Trophoblast cell (in vitro differentiated cells and primary cell): ENCODE measurements around the gene LCOR.

Experiments used
- DNase-seq, 2 donors: peaks; one replicate each; pipeline ENCODE4 v3.0.0-alpha.2; 2016
- H2AFZ ChIP-seq: 2 replicates; pipeline ENCODE4 v1.6.1; 2013; ENCODE audit warnings: low read length, moderate library complexity, mild to moderate bottlenecking; ENCODE audit not compliant: insufficient read depth, poor library complexity
- H2AK5ac ChIP-seq: 2 replicates; pipeline ENCODE4 v1.6.1; 2013; ENCODE audit warnings: mild to moderate bottlenecking, low read length
- H2BK120ac ChIP-seq: 2 replicates; pipeline ENCODE4 v1.6.1; 2013; ENCODE audit warnings: low read length, mild to moderate bottlenecking, moderate library complexity; ENCODE audit not compliant: insufficient read depth, poor library complexity
- H2BK12ac ChIP-seq: 2 replicates; pipeline ENCODE4 v1.6.1; 2013; ENCODE audit warnings: mild to moderate bottlenecking, low read length, moderate library complexity
- H2BK5ac ChIP-seq: 2 replicates; pipeline ENCODE4 v1.6.1; 2013; ENCODE audit warnings: low read length, low read depth, moderate library complexity, mild to moderate bottlenecking; ENCODE audit not compliant: poor library complexity
- H3K14ac ChIP-seq: 2 replicates; pipeline ENCODE4 v1.6.1; 2013; ENCODE audit warnings: mild to moderate bottlenecking, low read length
- H3K18ac ChIP-seq: 2 replicates; pipeline ENCODE4 v1.6.1; 2013; ENCODE audit warnings: mild to moderate bottlenecking, low read length
- H3K23ac ChIP-seq: 2 replicates; pipeline ENCODE4 v1.6.1; 2013; ENCODE audit warnings: low read length
- H3K27ac ChIP-seq: 2 replicates; pipeline ENCODE4 v1.5.1; 2013; ENCODE audit warnings: low read depth, mild to moderate bottlenecking, inconsistent platforms, low read length, moderate library complexity
- H3K27me3 ChIP-seq: 2 replicates; pipeline ENCODE4 v1.6.1; 2013; ENCODE audit warnings: inconsistent platforms, mild to moderate bottlenecking, low read length, moderate library complexity; ENCODE audit not compliant: insufficient read depth
- H3K36me3 ChIP-seq, 2 experiments: 1 replicate in 1 of 2; 2 replicates in 1 of 2; pipeline ENCODE4 v1.6.1; 2013; ENCODE audit warnings: low read length in 2 of 2, mild to moderate bottlenecking in 2 of 2, moderate library complexity in 1 of 2; ENCODE audit not compliant: insufficient read depth in 2 of 2, control insufficient read depth in 1 of 2
- H3K4ac ChIP-seq: 2 replicates; pipeline ENCODE4 v1.6.1; 2013; ENCODE audit warnings: low read depth, mild to moderate bottlenecking, low read length, moderate library complexity
- H3K4me1 ChIP-seq, 2 experiments: 1 replicate in 1 of 2; 2 replicates in 1 of 2; pipeline ENCODE4 v1.6.1; 2013; ENCODE audit warnings: low read length in 2 of 2, mild to moderate bottlenecking in 2 of 2, moderate library complexity in 1 of 2; ENCODE audit not compliant: insufficient read depth in 2 of 2, control insufficient read depth in 1 of 2
- H3K4me2 ChIP-seq: 2 replicates; pipeline ENCODE4 v1.6.1; 2013; ENCODE audit warnings: inconsistent platforms, mild to moderate bottlenecking, low read length, moderate library complexity
- H3K4me3 ChIP-seq: 2 replicates; pipeline ENCODE4 v1.5.1; 2013; ENCODE audit warnings: mild to moderate bottlenecking, low read depth, low read length, inconsistent platforms
- H3K79me1 ChIP-seq: one replicate; pipeline ENCODE4 v1.6.1; 2013; ENCODE audit warnings: low read length
- H3K79me2 ChIP-seq: 2 replicates; pipeline ENCODE4 v1.6.1; 2013; ENCODE audit warnings: low read length, mild to moderate bottlenecking; ENCODE audit not compliant: control insufficient read depth, insufficient read depth, poor library complexity
- H3K9ac ChIP-seq: 2 replicates; pipeline ENCODE4 v1.6.1; 2013; ENCODE audit warnings: mild to moderate bottlenecking, low read length
- H3K9me3 ChIP-seq: 2 replicates; pipeline ENCODE4 v1.6.1; 2013; ENCODE audit warnings: low read depth, mild to moderate bottlenecking, control low read depth, inconsistent platforms, low read length; ENCODE audit not compliant: insufficient read depth
- H4K12ac ChIP-seq: 2 replicates; pipeline ENCODE4 v1.6.1; 2013; ENCODE audit warnings: low read depth, mild to moderate bottlenecking, low read length, moderate library complexity
- H4K8ac ChIP-seq: 2 replicates; pipeline ENCODE4 v1.6.1; 2013; ENCODE audit warnings: low read depth, mild to moderate bottlenecking, low read length, moderate library complexity
- H4K91ac ChIP-seq: one replicate; pipeline ENCODE4 v1.6.1; 2013; ENCODE audit warnings: low read depth, mild to moderate bottlenecking, low read length, moderate library complexity
- WGBS: extraction: QIAGEN DNeasy Blood & Tissue Kit; methylation state at CpG from one replicate; pipeline ENCODE4 v1.1.7; 2013; ENCODE audit warnings: missing lambda C conversion rate; ENCODE audit not compliant: insufficient read length, insufficient coverage; ENCODE audit errors: extremely low coverage; 5-methylcytosine and 5-hydroxymethylcytosine counted together

LCOR gene

GRCh38 chr10:97015240-97015639 is 183.1 kb downstream of the LCOR start:
- no peak overlapping the region for H4K12ac ChIP-seq
- H3K9me3 ChIP-seq = no peaks in the 10 kb centered on the region
- no peak overlapping the region for H2AK5ac ChIP-seq
- no peak overlapping the region for H4K91ac ChIP-seq
- H3K79me1 ChIP-seq = no peaks in the 10 kb centered on the region
- no peak overlapping the region for H3K9ac ChIP-seq
- no peaks in the 10 kb centered on the region for H3K27me3 ChIP-seq
- no peak overlapping the region for H3K4me2 ChIP-seq
- WGBS = no CpG with 5 or more reads among the region's 1 CpG
- H2BK5ac ChIP-seq = no peak overlapping the region
- H3K4me1 ChIP-seq = no peaks in the 10 kb centered on the region
- H4K8ac ChIP-seq = no peak overlapping the region
- H3K4ac ChIP-seq = no peak overlapping the region
- H3K4me3 ChIP-seq = no peak overlapping the region
- no peak overlapping the region for H3K14ac ChIP-seq
- no peak overlapping the region for H3K23ac ChIP-seq
- H3K36me3 ChIP-seq = no peaks in the 10 kb centered on the region
- no peak overlapping the region for H3K27ac ChIP-seq
- H2BK120ac ChIP-seq = no peak overlapping the region
- no peaks in the 10 kb centered on the region for H3K79me2 ChIP-seq
- no peak for DNase-seq
- no peak overlapping the region for H2AFZ ChIP-seq
- no peak overlapping the region for H2BK12ac ChIP-seq
- no peak overlapping the region for H3K18ac ChIP-seq

GRCh38 chr10:97016728-97017473 is 184.8 kb downstream of the LCOR start:
- Histone ChIP-seq H3K79me2 (no peaks in the 10 kb centered on the region), H3K79me1 (no peaks in the 10 kb centered on the region), H3K27me3 (no peaks in the 10 kb centered on the region), H3K9ac (no peak overlapping the region), H3K4me1 (no peaks in the 10 kb centered on the region), H3K36me3 (no peaks in the 10 kb centered on the region), H4K91ac (no peak overlapping the region), H3K4ac (no peak overlapping the region), H3K14ac (no peak overlapping the region), H3K4me3 (no peak overlapping the region), H2BK12ac (no peak overlapping the region), H2BK5ac (no peak overlapping the region), H3K18ac (no peak overlapping the region), H2AK5ac (no peak overlapping the region), H3K23ac (no peak overlapping the region), H2BK120ac (no peak overlapping the region), H4K12ac (no peak overlapping the region), H4K8ac (no peak overlapping the region), H3K4me2 (no peak overlapping the region), H3K27ac (no peak overlapping the region), H3K9me3 (no peaks in the 10 kb centered on the region), H2AFZ (no peak overlapping the region)
- WGBS = no CpG with 5 or more reads among the region's 15 CpGs
- no peak for DNase-seq

GRCh38 chr10:97017474-97017903 is 185.4 kb downstream of the LCOR start:
- no peak overlapping the region for H2AFZ ChIP-seq
- H2BK12ac ChIP-seq = no peak overlapping the region
- H3K79me2 ChIP-seq = no peaks in the 10 kb centered on the region
- H3K9me3 ChIP-seq = no peaks in the 10 kb centered on the region
- H2BK5ac ChIP-seq = no peak overlapping the region
- no peak overlapping the region for H3K9ac ChIP-seq
- no peaks in the 10 kb centered on the region for H3K4me1 ChIP-seq
- no peak overlapping the region for H2BK120ac ChIP-seq
- H3K14ac ChIP-seq = no peak overlapping the region
- H3K27ac ChIP-seq = no peak overlapping the region
- H4K91ac ChIP-seq = no peak overlapping the region
- H3K4ac ChIP-seq = no peak overlapping the region
- H3K18ac ChIP-seq = no peak overlapping the region
- H3K27me3 ChIP-seq = no peaks in the 10 kb centered on the region
- no peaks in the 10 kb centered on the region for H3K79me1 ChIP-seq
- WGBS = no CpG with 5 or more reads among the region's 5 CpGs
- no peak overlapping the region for H4K8ac ChIP-seq
- no peak overlapping the region for H3K4me2 ChIP-seq
- no peak for DNase-seq
- H4K12ac ChIP-seq = no peak overlapping the region
- H2AK5ac ChIP-seq = no peak overlapping the region
- H3K23ac ChIP-seq = no peak overlapping the region
- H3K4me3 ChIP-seq = no peak overlapping the region
- H3K36me3 ChIP-seq = no peaks in the 10 kb centered on the region

- Histone ChIP-seq H3K4ac (no peak overlapping the region), H3K23ac (no peak overlapping the region), H2AFZ (no peak overlapping the region), H3K79me1 (no peaks in the 10 kb centered on the region), H3K14ac (no peak overlapping the region), H3K9me3 (no peaks in the 10 kb centered on the region), H4K12ac (no peak overlapping the region), H2BK120ac (no peak overlapping the region), H3K4me3 (no peak overlapping the region), H3K27me3 (no peaks in the 10 kb centered on the region), H3K4me2 (no peak overlapping the region), H3K27ac (no peak overlapping the region), H2BK12ac (no peak overlapping the region), H3K9ac (no peak overlapping the region), H4K91ac (no peak overlapping the region), H3K18ac (no peak overlapping the region), H3K36me3 (no peaks in the 10 kb centered on the region), H3K4me1 (no peaks in the 10 kb centered on the region), H2AK5ac (no peak overlapping the region), H2BK5ac (no peak overlapping the region), H4K8ac (no peak overlapping the region), H3K79me2 (no peaks in the 10 kb centered on the region)
- DNase-seq = no peak
- no CpG with 5 or more reads among the region's 18 CpGs for WGBS
Measured at GRCh38 chr10:97018251-97019212, 186.4 kb downstream of the LCOR start.
